ENCODE data around the gene SLC35A2. TPM values are rescaled to one million over a fixed set of nuclear protein-coding genes. Genes with fewer than 3 reads are reported as not detected.

Gene SLC35A2
- total RNA-seq, 1 experiment from 2014 or later: 61.4 TPM

DNA sequence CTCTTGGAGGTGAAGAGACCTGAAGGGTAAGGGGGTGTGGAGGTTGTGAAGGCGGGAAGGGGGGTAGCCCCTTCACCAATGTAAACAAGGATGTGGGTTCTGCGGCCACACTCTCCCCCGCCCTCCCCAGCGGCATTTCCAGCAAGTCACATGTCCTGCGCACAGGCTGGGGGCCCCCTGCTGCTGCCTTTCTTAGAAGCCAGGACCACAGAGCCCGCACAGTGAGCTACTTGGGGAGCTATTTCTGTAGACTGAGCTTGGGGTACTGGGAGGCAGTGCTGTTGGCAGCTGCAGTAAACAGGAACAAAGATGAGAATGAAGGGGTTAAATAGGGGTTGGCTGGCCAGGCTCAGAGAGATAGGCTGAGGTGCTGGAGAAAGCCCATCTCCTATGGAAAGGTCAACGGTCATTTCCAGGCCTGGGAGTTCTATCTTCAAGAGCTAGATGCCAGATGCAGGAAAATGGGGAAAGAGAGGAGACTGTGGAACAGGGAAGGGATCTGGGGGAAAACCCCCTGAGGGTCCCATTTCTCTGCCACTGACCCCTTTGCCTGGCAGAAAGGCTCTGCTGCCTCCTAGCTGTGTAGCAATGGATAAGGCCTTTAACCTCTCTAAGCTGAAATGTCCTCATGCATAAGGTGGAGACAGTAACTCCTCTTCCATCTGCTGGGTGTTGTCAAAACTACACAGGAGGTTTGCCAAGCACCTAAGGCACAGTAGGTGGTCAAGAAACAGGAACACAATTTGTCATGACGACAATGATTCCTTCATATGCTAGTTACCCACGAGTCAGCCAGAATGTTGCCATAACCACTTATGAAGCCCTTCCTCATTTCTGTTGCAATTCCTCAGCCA is 25.8 kb upstream of the SLC35A2 start:
- Mint-ChIP-seq H3K27me3 (ENCODE audit: insufficient read depth, unreplicated experiment) (no peaks in the 10 kb centered on the region), H3K9me3 (ENCODE audit: unreplicated experiment) (no peaks in the 10 kb centered on the region), H3K4me3 (ENCODE audit: unreplicated experiment) (no peak overlapping the region), H3K4me1 (ENCODE audit: low read depth, unreplicated experiment) (no peaks in the 10 kb centered on the region), H3K27ac (ENCODE audit: unreplicated experiment) (no peak overlapping the region), H3K36me3 (ENCODE audit: insufficient read depth, unreplicated experiment) (peaks cover 18% of the 10 kb centered on the region)
- no peaks in the 10 kb centered on the region; the same call in 1 of the 2 replicates for H3K36me3 ChIP-seq (ENCODE audit: control insufficient read depth, insufficient read depth, low read length)
- TF ChIP-seq, protein P1, sequence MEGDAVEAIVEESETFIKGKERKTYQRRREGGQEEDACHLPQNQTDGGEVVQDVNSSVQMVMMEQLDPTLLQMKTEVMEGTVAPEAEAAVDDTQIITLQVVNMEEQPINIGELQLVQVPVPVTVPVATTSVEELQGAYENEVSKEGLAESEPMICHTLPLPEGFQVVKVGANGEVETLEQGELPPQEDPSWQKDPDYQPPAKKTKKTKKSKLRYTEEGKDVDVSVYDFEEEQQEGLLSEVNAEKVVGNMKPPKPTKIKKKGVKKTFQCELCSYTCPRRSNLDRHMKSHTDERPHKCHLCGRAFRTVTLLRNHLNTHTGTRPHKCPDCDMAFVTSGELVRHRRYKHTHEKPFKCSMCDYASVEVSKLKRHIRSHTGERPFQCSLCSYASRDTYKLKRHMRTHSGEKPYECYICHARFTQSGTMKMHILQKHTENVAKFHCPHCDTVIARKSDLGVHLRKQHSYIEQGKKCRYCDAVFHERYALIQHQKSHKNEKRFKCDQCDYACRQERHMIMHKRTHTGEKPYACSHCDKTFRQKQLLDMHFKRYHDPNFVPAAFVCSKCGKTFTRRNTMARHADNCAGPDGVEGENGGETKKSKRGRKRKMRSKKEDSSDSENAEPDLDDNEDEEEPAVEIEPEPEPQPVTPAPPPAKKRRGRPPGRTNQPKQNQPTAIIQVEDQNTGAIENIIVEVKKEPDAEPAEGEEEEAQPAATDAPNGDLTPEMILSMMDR (IDR thresholded peaks at IDR 0.05; ENCODE audit: insufficient read depth in 1 of 2, low read depth in 1 of 2, low read length in 1 of 2, severe bottlenecking in 1 of 2, unreplicated experiment in 1 of 2): no peak
- H3K4me3 ChIP-seq (ENCODE audit: low read depth, low read length): no peak overlapping the region
- DNase-seq: no peak
- ChIA-PET POLR2A (no interaction called here), CTCF (no interaction called here)
- no peaks in the 10 kb centered on the region for H3K27me3 ChIP-seq (replicated peaks; ENCODE audit: control insufficient read depth, insufficient read depth, low read length)
- BruUV-seq (replicated peaks): no TSS peak
- intact Hi-C loops (cut with micrococcal nuclease; ENCODE audit: unreplicated experiment): no loop called here
- no peaks in the 10 kb centered on the region for H3K4me1 ChIP-seq
- H3K9me3 ChIP-seq: no peaks in the 10 kb centered on the region

DNA sequence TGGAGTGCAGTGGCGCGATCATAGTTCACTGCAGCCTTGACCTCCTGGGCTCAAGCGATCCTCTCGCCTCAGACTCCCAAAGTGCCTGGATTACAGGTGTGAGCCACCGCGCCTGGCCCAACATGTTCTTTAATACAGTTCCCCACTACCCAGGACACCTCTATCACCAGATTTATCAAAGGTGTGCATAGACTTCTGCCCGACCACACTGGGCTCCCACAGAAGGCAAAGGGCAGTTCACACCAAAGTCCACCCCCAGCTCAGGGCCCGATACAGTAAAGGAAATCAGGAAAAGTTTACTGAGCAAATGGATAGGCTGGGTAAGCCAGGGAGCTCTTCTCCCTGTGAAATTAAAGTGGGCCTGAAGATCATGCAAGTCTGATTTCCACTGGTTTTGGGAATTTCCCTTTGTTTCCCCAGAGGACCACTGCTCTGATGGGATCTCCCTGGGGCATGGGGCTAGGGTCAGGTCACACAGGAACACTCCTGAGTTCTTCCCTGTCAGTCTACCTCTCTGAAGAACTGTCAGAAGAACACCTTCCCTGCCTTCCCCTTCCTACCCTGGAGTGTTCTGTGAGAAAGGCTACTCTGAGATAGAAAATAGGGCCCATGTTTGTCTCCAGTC is 25.1 kb upstream of the SLC35A2 start:
- Mint-ChIP-seq H3K36me3 (ENCODE audit: insufficient read depth, unreplicated experiment) (peaks cover 23% of the 10 kb centered on the region), H3K9me3 (ENCODE audit: unreplicated experiment) (no peaks in the 10 kb centered on the region), H3K27ac (ENCODE audit: unreplicated experiment) (no peak overlapping the region), H3K4me3 (ENCODE audit: unreplicated experiment) (no peak overlapping the region), H3K4me1 (ENCODE audit: low read depth, unreplicated experiment) (no peaks in the 10 kb centered on the region), H3K27me3 (ENCODE audit: insufficient read depth, unreplicated experiment) (no peaks in the 10 kb centered on the region)
- Histone ChIP-seq H3K9me3 (no peaks in the 10 kb centered on the region), H3K4me1 (no peaks in the 10 kb centered on the region), H3K36me3 (ENCODE audit: control insufficient read depth, insufficient read depth, low read length) (no peaks in the 10 kb centered on the region; the same call in 1 of the 2 replicates), H3K27me3 (replicated peaks; ENCODE audit: control insufficient read depth, insufficient read depth, low read length) (no peaks in the 10 kb centered on the region), H3K4me3 (ENCODE audit: low read depth, low read length) (no peak overlapping the region)
- DNase-seq: no peak
- BruUV-seq (replicated peaks): no TSS peak
- ChIA-PET CTCF (no interaction called here), POLR2A (no interaction called here)
- intact Hi-C loops (cut with micrococcal nuclease; ENCODE audit: unreplicated experiment): no loop called here
- TF ChIP-seq, protein P1 (IDR thresholded peaks at IDR 0.05; ENCODE audit: insufficient read depth in 1 of 2, low read depth in 1 of 2, low read length in 1 of 2, severe bottlenecking in 1 of 2, unreplicated experiment in 1 of 2): no peak

GRCh38 chrX:48935301-48935670 is 23.8 kb upstream of the SLC35A2 start:
- Histone ChIP-seq H3K4me1 (no peaks in the 10 kb centered on the region), H3K4me3 (ENCODE audit: low read depth, low read length) (no peak overlapping the region), H3K27me3 (replicated peaks; ENCODE audit: control insufficient read depth, insufficient read depth, low read length) (no peaks in the 10 kb centered on the region), H3K9me3 (no peaks in the 10 kb centered on the region), H3K36me3 (ENCODE audit: control insufficient read depth, insufficient read depth, low read length) (no peaks in the 10 kb centered on the region; the same call in 1 of the 2 replicates)
- intact Hi-C loops (cut with micrococcal nuclease; ENCODE audit: unreplicated experiment): no loop called here
- Mint-ChIP-seq H3K27me3 (ENCODE audit: insufficient read depth, unreplicated experiment) (no peaks in the 10 kb centered on the region), H3K36me3 (ENCODE audit: insufficient read depth, unreplicated experiment) (peaks cover 35% of the 10 kb centered on the region), H3K4me1 (ENCODE audit: low read depth, unreplicated experiment) (no peaks in the 10 kb centered on the region), H3K4me3 (ENCODE audit: unreplicated experiment) (no peak overlapping the region), H3K9me3 (ENCODE audit: unreplicated experiment) (no peaks in the 10 kb centered on the region), H3K27ac (ENCODE audit: unreplicated experiment) (no peak overlapping the region)
- no peak for DNase-seq
- TF ChIP-seq, protein P1 (IDR thresholded peaks at IDR 0.05; ENCODE audit: insufficient read depth in 1 of 2, low read depth in 1 of 2, low read length in 1 of 2, severe bottlenecking in 1 of 2, unreplicated experiment in 1 of 2): no peak
- ChIA-PET CTCF (no interaction called here), POLR2A (no interaction called here)
- no TSS peak for BruUV-seq (replicated peaks)

Measured in Caco-2 (cell line).